Gastrocnemius medialis (tissue), 4 donors: ENCODE data around the gene KCNH4.

Source experiments
- POLR2A ChIP-seq, 2 donors: fragments of 450-650 bp; IDR thresholded peaks; one replicate each; pipeline ENCODE4 v1.6.1; 2017; ENCODE audit warnings: antibody characterized with exemption in 2 of 2, mild to moderate bottlenecking in 2 of 2, moderate library complexity in 2 of 2
- TF ChIP-seq, protein P1 (sequence below), 5 experiments: fragments of 450-650 bp in 3 of 5; fragments of 200-600 bp in 2 of 5; sonication (generic) in 2 of 5; IDR thresholded peaks in 4 of 5; conservative IDR thresholded peaks in 1 of 5; 1 replicate in 4 of 5; 2 replicates in 1 of 5; pipeline ENCODE4 v1.5.1; 2016 to 2019; ENCODE audit warnings: antibody characterized with exemption in 5 of 5, mild to moderate bottlenecking in 3 of 5, moderate library complexity in 3 of 5

DNA sequence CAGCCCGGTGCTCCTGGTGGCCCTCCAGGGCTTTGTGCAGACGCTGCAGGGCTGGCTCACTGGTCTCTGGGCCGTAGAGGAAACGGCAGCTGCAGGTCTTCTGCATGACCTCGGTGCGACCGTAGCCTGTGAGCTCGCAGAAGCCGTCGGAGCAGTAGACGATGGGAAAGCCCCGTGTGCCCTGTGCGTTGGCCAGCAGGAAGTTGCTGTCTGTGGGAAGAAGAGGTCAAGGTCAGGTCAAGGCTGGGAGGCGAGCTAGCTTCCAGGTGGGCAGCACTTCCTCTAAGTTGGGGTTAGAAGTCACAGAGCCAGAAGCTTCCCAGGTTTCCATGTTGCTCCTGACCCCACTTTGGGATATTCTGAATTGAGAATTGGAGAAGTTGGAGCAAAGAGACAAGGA, 2.1 kb downstream of the KCNH4 start:
- TF ChIP-seq, protein P1, sequence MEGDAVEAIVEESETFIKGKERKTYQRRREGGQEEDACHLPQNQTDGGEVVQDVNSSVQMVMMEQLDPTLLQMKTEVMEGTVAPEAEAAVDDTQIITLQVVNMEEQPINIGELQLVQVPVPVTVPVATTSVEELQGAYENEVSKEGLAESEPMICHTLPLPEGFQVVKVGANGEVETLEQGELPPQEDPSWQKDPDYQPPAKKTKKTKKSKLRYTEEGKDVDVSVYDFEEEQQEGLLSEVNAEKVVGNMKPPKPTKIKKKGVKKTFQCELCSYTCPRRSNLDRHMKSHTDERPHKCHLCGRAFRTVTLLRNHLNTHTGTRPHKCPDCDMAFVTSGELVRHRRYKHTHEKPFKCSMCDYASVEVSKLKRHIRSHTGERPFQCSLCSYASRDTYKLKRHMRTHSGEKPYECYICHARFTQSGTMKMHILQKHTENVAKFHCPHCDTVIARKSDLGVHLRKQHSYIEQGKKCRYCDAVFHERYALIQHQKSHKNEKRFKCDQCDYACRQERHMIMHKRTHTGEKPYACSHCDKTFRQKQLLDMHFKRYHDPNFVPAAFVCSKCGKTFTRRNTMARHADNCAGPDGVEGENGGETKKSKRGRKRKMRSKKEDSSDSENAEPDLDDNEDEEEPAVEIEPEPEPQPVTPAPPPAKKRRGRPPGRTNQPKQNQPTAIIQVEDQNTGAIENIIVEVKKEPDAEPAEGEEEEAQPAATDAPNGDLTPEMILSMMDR (IDR thresholded peaks at IDR 0.05 in 4 of 5, conservative IDR thresholded peaks at IDR 0.05 in 1 of 5), result no peak
- TF ChIP-seq POLR2A (IDR thresholded peaks at IDR 0.05), result no peak
